Activated T-cell treated with anti-CD3 and anti-CD28 coated beads, Interleukin-2, amount 50 U/mL, for 48 hours (primary cell): ENCODE data around the gene SLX9.

ENCODE experiments used
- DNase-seq, 2 experiments: peaks; one replicate each; pipeline ENCODE4 v3.0.0-alpha.2; 2020

SLX9 gene

GRCh38 chr21:45004481-45005247 lies 64.8 kb downstream of the SLX9 start:
- DNase-seq, result peak in 1 of 2 experiments; percentile 52

- DNase-seq, result no peak
Observed at GRCh38 chr21:45006536-45007095, 66.8 kb downstream of the SLX9 start.

- DNase-seq, result no peak
Observed at GRCh38 chr21:45009616-45010015, 69.8 kb downstream of the SLX9 start.

- DNase-seq, result no peak
Observed at GRCh38 chr21:45010096-45010495, 70.3 kb downstream of the SLX9 start.

- no peak for DNase-seq
Observed at GRCh38 chr21:45010860-45011259, 71.0 kb downstream of the SLX9 start.

- no peak for DNase-seq
Observed at GRCh38 chr21:45011426-45011825, 71.6 kb downstream of the SLX9 start.

GRCh38 chr21:45011911-45012661 lies 72.3 kb downstream of the SLX9 start:
- no peak for DNase-seq

GRCh38 chr21:45012662-45013259 lies 72.9 kb downstream of the SLX9 start:
- DNase-seq, result no peak

- DNase-seq, result no peak
Observed at GRCh38 chr21:45013260-45013841, 73.5 kb downstream of the SLX9 start.

- DNase-seq, result no peak
Observed at GRCh38 chr21:45014747-45015468, 75.1 kb downstream of the SLX9 start.

GRCh38 chr21:45015469-45015860 lies 75.6 kb downstream of the SLX9 start:
- no peak for DNase-seq

GRCh38 chr21:45016031-45016405 lies 76.2 kb downstream of the SLX9 start:
- no peak for DNase-seq

- no peak for DNase-seq
Observed at GRCh38 chr21:45016406-45017038, 76.7 kb downstream of the SLX9 start.

- no peak for DNase-seq
Observed at GRCh38 chr21:45017039-45017960, 77.5 kb downstream of the SLX9 start.

- DNase-seq, result no peak
Observed at GRCh38 chr21:45018131-45019075, 78.6 kb downstream of the SLX9 start.

- DNase-seq, result no peak
Observed at GRCh38 chr21:45019076-45019886, 79.5 kb downstream of the SLX9 start.

GRCh38 chr21:45019887-45020537 lies 80.2 kb downstream of the SLX9 start:
- no peak for DNase-seq
